CD1c-positive myeloid dendritic cell (primary cell): ENCODE data around the gene RAB3GAP1.
"Not testable (repeated sequence)": the region's sequence is repeated elsewhere in the genome, so short reads cannot be mapped to it uniquely, and the experiment has no call there.

Source experiments
- DNase-seq: peaks from one replicate; pipeline ENCODE4 v3.0.0-alpha.2; 2016; ENCODE audit errors: extremely low spot score

The RAB3GAP1 gene

DNA sequence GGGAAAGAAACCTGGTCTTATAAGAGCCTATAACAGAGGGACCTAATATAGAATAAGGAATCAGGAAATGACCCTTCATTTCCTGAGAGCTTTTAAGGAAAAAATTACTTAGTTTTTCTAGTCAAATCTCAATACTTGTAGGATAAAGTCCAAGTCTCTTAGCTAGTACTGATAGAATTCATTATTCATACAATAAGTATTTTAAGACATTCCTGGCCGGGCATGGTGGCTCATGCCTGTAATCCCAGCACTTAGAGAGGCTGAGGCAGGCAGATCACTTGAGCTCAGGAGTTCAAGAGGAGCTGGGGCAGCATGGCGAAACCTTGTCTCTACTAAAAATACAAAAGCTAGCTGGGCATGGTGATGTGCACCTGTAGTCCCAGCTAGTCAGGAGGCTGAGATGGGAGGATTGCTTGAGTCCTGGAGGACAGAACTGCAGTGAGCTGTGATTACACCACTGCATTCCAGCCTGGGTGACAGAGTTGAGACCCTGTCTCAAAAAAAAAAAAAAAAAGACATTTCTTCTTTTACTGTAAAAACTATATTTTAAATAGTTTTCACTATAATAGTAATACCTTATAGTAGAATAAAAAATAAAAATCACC is 3.2 kb downstream of the RAB3GAP1 start:
- DNase-seq, result no peak

- no peak for DNase-seq
Measured at GRCh38 chr2:135056790-135057189, 4.7 kb downstream of the RAB3GAP1 start.

DNA sequence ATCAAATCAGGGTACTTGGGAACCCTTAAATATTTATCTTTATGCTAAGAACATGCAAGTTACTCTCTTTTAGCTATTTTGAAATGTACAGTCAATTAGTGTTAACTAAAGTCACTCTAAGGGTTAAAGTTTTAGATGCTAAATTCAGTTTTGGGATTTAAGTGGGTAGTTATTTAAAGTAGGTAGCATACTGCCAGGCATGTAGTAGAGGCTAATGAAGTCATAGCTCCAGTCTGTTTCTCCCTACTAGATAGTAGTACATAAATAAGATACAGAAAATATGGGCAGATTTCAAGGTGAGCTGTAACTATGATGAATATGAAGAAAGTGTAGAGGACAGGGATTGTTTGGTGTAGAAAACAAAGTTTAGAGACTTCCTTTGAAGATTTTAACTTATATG is 7.5 kb downstream of the RAB3GAP1 start:
- DNase-seq, result no peak

- DNase-seq, result no peak
Measured at GRCh38 chr2:135063210-135063609, 11.1 kb downstream of the RAB3GAP1 start.

DNA sequence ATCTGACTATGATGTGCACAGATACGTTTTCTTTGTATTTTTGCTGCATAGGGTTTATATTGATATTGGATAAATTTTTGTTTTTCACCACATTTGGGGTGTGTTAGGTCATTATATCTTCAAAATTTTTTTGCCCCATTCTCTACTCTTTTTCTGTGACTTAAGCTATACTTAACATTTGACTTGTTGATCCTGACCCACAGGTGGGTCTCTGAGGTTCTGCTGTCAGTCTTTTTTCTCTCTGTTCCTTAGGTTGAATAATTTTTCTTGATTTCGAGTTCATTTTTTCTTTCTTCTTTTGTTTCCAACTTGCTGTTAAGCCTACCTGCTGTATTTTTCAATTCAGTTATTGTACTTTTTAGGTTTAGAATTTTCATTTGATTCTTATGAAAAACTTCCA is 12.1 kb downstream of the RAB3GAP1 start:
- DNase-seq, result no peak

DNA sequence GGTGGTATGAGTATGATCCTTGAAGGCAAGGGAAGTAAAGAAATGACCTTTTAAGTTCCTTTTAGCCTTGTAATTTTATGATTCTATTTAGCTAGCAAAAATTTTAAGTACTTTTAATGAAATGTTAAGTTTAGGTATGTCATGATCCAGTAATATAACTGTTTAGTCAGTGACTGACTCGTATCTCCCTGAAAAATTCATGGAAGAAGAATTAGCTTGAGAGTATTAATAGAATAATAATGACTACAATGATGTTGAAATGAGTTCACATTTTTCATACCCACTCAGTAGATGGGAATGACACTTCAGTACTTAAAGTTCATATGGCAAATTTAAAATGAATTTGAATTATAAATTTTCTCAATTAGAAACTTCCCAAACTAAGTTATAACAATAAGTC is 14.6 kb downstream of the RAB3GAP1 start:
- DNase-seq, result no peak

DNA sequence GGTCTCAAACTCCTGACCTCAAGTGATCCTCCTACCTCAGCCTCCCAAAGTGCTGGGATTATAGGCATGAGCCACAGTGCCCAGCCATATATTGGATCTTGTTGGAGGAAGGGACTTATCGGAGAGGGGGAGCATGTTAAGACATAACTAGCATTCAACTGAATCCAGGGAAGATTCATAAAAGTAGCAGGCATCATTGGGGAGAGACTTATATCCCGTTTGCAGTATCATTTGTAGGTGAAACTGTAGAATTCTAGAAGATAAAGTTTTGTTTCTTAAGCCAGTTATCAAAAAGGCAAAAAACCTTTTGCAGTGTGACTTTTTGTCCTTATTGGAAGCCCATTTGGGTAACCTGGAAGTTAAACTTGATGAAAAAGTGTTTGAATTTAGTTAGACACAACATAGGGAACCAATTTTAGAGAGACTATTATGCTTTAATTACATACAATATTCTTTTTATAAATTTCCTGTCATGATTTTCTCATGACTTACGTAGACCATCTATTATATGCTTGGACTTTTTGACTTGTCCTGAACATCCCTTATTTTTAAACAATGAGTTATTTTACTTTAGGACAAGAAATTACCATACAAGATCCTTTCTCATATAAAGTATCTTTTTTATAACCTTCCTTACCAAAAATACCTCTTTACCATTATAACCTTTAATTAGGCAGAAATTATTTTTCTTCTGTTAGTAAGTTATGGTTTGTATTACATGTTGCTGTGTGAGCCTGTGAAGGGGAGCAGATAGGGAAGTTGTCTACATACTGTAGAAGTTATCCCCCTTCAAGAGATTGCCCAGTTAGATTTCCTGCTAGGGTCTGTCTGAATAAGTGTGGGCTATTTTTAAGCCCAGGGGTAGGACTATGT is 20.3 kb downstream of the RAB3GAP1 start:
- DNase-seq, result no peak

GRCh38 chr2:135074216-135074615 is 22.1 kb downstream of the RAB3GAP1 start:
- no peak for DNase-seq

DNA sequence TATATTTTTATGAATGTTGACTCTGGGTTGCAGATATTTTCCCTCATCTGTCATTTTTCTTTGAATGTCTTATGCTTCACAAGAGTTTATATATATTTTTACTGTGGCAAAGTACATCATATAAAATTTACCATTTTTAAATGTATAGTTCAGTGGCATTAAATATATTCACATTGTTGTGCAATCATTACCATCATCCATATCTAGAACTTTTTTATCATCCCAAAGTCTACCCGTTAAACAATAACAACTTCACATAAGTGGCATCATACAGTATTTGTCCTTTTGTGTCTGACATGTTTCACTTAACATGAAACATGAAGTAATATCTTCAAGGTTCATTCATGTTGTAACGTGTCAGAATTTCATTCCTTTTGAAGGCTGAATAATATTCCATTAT is 24.5 kb downstream of the RAB3GAP1 start:
- no peak for DNase-seq

DNA sequence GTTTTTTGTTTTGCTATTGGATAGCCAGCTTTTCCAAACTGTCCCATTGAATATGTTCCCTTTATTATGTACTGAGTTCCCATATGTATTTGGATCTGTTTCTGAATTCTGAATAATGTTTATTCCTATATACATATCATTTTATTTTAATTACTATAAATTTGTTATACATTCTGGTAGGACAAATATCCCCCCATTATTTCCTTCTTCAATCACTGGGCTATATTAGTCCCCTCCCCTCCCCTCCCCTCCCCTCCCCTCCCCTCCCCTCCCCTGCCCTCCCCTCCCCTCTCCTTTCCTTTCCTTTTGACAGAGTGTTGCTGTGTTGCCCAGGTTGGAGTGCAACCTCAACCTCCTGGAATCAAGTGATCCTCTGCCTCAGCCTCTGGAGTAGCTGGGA is 26.3 kb downstream of the RAB3GAP1 start:
- no peak for DNase-seq

GRCh38 chr2:135086222-135086621 is 34.1 kb downstream of the RAB3GAP1 start:
- DNase-seq, result no peak

GRCh38 chr2:135089597-135089996 is 37.5 kb downstream of the RAB3GAP1 start:
- not testable (repeated sequence) for DNase-seq

DNA sequence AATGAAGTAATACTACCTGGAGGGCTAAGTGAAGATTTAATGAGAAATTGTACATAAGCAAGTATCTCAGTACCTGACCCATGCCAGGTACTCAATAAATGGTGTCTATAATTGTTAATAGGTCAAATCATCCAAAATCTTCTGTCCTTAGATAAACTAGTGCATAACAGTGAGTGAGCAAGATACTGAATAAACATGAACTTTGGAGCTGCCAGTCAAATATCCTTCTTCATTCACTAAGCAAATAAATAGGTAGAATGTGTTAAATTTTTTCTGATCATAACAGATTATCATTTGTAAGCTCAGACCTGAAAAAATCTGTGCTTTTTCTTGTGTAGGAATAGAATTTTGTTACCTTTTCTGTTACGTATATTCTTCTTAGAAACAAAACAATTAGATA is 39.6 kb downstream of the RAB3GAP1 start:
- DNase-seq, result no peak

DNA sequence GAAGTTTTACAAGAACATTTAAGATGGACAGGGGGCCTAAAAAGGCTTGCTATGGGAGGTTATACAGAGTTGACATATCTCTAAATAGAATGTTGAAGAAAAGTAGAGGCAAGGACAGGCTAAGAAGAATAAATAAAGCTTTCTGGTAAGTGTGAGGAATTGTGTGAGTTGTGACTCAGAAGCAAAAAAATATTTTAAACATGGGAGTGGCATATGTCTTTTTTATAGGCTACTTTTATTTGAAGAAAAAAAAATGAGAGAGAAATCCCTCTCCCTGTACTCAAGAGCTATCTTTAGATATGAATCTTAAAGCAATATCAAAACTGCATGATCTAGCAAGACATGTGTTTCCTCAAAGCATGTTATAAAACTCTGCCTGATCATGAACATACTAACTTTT is 41.1 kb downstream of the RAB3GAP1 start:
- no peak for DNase-seq

- no peak for DNase-seq
Measured at GRCh38 chr2:135093670-135094330, 41.7 kb downstream of the RAB3GAP1 start.

DNA sequence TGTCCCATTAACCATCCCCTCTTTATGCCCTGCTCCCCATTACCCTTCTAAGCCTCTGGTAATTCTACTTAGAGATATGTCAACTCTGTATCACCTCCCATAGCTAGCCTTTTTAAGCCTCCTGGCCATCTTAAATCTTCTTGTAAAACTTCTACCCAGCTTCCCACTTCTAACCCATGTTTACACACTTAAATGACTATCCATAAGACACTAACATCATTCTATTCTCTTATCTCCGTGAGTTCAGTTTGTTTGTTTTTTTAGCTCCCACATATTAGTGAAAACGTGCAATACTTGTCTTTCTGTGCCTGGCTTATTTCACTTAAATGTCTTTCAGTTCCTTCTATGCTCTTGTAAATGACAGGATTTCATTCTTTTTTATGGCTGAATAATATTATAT is 42.4 kb downstream of the RAB3GAP1 start:
- DNase-seq, result no peak

- no peak for DNase-seq
Measured at GRCh38 chr2:135095591-135095990, 43.5 kb downstream of the RAB3GAP1 start.

DNA sequence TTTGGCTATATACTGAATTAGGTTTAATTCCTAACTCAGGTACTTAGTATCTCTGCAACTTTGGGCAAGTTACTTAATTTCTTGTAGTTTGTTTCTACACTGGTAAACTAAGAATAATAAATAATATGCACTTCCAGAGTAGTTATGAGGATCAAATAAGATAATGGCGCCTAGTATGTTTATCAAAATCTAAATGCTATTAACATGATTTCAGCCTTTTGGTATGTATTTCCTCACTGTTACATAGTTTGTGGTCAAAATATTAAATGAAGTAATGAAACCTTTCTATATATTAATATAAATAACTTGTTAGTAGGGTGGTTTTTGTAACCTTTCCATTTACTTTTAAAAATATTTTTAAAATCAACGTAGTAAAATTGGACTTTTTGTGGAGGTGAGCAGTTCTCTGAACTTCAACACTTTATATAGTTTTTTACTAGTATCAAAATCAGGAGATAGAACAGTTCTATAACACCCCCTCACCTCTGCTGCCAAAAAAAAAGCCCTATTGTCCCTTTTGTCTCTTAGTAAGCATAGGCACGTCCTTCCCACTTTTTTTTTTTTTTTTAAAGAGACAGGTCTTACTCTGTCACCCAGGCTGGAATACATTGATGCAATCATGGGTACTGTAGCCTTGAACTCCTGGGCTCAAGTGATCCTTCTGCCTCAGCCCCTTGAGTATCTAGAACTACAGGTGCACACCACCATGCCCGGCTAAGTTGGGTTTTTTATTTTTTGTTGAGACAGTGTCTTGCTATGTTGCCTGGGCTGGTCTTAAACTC is 44.8 kb downstream of the RAB3GAP1 start:
- no peak for DNase-seq

GRCh38 chr2:135097532-135098231 is 45.6 kb downstream of the RAB3GAP1 start:
- no peak for DNase-seq

GRCh38 chr2:135099802-135100483 is 47.9 kb downstream of the RAB3GAP1 start:
- no peak for DNase-seq

DNA sequence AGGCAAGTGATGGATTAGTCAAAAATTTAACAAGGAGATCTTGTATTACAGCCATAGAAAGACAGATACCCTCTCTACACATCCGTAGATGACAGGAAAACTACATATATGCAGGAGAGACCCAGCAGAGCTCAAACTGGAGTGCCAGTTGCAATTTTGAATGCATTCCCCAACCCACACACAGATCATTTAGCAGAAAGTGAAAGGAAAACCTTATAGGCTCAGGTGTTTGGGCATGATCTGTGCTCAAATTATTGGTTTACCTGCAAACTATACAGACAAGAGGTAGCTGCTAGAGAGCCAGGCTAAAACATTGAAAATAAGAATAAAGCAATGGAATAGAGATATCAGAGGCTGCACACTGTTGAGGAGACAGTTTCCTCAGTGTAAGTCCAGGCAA is 51.8 kb downstream of the RAB3GAP1 start:
- no peak for DNase-seq
